ENCODE measurements around the gene TEC.

The TEC gene

DNA sequence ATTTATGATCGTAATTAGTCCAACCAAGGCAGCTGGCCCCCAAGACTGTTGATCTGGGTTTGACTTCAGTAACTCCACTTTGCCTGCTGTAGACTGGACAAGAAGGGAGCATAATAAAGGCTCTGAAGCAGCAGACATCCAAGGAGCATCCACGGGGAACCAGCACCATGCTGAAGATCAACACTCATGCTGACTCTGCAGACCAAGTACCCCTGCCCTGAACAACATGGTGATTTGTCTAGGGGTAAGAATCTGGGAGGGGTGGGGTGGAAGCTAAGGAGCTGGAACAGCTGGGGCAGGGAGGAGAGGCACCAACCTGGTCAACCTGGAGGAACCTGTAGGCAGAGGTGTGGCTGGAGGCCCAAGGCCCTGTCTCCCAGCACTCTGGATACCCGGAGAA is 2.1 kb downstream of the TEC start:
- H3K4me3 ChIP-seq (ENCODE audit: control insufficient read depth, low read depth, low read length), result no peak overlapping the region
- DNase-seq (ENCODE audit: low read depth), result no peak
- TF ChIP-seq, protein P1, sequence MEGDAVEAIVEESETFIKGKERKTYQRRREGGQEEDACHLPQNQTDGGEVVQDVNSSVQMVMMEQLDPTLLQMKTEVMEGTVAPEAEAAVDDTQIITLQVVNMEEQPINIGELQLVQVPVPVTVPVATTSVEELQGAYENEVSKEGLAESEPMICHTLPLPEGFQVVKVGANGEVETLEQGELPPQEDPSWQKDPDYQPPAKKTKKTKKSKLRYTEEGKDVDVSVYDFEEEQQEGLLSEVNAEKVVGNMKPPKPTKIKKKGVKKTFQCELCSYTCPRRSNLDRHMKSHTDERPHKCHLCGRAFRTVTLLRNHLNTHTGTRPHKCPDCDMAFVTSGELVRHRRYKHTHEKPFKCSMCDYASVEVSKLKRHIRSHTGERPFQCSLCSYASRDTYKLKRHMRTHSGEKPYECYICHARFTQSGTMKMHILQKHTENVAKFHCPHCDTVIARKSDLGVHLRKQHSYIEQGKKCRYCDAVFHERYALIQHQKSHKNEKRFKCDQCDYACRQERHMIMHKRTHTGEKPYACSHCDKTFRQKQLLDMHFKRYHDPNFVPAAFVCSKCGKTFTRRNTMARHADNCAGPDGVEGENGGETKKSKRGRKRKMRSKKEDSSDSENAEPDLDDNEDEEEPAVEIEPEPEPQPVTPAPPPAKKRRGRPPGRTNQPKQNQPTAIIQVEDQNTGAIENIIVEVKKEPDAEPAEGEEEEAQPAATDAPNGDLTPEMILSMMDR (conservative IDR thresholded peaks at IDR 0.05; ENCODE audit: control insufficient read depth, insufficient read depth, low read depth, low read length), result no peak

DNA sequence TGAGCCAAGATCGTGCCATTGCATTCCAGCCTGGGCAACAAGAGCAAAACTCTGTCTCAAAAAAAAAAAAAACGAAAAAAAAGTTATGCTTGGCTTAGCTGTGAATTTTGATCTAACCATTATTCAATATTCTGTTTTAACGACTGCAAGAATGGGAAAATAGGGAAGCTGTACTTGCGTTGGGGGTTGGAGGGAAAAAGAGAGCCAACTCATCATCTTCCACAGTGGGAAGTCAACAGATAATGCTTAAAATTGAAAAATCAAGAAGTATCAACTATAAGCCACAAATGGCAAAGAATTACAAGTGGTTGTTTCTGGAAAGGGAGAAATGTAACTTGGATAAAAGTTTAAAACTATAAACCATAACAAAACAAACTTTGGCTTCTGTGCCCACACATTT is 2.9 kb downstream of the TEC start:
- TF ChIP-seq, protein P1 (conservative IDR thresholded peaks at IDR 0.05; ENCODE audit: control insufficient read depth, insufficient read depth, low read depth, low read length), result no peak
- no peak overlapping the region for H3K4me3 ChIP-seq (ENCODE audit: control insufficient read depth, low read depth, low read length)

DNA sequence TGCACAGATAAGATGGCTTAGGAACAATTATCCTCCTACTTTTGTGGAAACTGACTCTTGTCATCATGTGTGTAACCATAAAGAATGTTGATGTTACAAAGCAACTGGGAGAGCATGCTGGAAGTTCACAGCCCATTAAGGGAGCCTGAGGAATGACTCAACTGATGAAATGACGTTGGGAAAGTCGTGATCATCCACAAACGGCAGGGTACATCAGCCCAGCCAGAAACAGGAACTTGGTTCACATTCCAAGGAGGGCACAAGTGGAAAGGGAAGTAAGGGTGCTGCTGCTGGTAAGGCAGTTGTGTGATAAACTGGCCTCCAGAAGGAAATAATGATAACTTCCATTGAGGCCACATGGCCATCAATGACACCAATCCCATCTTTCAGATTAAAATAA is 6.7 kb downstream of the TEC start:
- TF ChIP-seq, protein P1 (conservative IDR thresholded peaks at IDR 0.05; ENCODE audit: control insufficient read depth, insufficient read depth, low read depth, low read length), result no peak
- H3K4me3 ChIP-seq (ENCODE audit: control insufficient read depth, low read depth, low read length), result no peak overlapping the region
- DNase-seq (ENCODE audit: low read depth), result peak; percentile 70

More for the DNA sequence above, 2.9 kb downstream of the TEC start:
- DNase-seq (ENCODE audit: low read depth), result no peak

DNA sequence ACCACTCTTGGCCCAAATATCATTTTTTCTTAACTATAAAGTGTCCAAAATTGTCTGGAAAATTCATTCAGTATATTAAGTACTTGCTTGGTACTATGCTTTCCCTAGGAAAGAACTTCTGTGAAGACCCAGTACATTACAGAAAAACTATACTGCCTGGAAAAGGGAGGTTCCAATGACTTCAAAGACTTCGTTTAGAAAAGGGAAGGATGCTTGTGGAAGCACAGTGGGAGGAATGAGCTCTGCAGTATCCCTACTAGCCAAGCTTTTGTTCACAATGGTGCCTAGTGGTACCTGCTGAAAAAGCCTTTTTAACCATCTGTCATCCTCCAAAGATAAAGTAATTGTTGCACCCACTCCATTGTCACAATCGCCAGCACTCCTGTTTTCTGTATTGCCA is 7.2 kb downstream of the TEC start:
- no peak for DNase-seq (ENCODE audit: low read depth)
- H3K4me3 ChIP-seq (ENCODE audit: control insufficient read depth, low read depth, low read length), result no peak overlapping the region
- TF ChIP-seq, protein P1 (conservative IDR thresholded peaks at IDR 0.05; ENCODE audit: control insufficient read depth, insufficient read depth, low read depth, low read length), result no peak

DNA sequence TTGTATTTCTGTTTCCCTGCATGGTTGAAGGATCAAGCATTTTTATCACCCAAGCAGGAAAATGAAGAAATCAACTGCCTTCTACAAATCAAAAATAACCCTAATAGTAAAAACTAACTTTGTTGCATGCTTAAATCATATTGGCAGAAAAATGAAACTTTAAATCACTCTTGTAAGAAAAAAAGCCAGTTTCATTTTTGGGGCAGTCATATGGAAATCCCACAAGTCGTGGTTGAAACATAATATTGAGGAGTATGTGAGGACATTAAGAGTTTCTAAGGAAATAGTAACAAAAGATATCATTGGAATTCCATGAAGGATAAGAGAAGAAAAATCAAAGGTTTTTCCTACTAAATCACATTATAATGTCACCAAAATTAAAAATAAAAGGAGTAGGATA is 8.4 kb downstream of the TEC start:
- no peak overlapping the region for H3K4me3 ChIP-seq (ENCODE audit: control insufficient read depth, low read depth, low read length)
- DNase-seq (ENCODE audit: low read depth), result no peak
- TF ChIP-seq, protein P1 (conservative IDR thresholded peaks at IDR 0.05; ENCODE audit: control insufficient read depth, insufficient read depth, low read depth, low read length), result no peak

DNA sequence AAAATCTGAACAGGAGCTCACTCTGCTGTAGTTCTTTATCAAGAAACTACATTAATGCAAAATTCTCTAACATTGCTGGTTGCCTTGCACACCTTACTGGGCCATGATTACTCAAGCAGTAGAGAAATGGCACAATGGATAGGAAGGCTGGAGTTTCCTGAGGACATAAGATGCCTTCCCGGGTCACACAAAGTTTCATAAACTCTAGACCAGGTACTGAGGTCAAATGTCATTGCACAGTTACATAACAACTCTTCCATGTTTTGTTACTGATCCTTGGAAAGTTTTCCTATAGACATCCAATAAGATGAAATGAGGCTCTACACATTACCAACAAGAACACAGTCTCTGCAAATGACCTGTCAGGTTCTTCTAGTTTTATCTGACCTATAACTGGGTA is 9.9 kb downstream of the TEC start:
- no peak overlapping the region for H3K4me3 ChIP-seq (ENCODE audit: control insufficient read depth, low read depth, low read length)
- TF ChIP-seq, protein P1 (conservative IDR thresholded peaks at IDR 0.05; ENCODE audit: control insufficient read depth, insufficient read depth, low read depth, low read length), result no peak
- DNase-seq (ENCODE audit: low read depth), result no peak

DNA sequence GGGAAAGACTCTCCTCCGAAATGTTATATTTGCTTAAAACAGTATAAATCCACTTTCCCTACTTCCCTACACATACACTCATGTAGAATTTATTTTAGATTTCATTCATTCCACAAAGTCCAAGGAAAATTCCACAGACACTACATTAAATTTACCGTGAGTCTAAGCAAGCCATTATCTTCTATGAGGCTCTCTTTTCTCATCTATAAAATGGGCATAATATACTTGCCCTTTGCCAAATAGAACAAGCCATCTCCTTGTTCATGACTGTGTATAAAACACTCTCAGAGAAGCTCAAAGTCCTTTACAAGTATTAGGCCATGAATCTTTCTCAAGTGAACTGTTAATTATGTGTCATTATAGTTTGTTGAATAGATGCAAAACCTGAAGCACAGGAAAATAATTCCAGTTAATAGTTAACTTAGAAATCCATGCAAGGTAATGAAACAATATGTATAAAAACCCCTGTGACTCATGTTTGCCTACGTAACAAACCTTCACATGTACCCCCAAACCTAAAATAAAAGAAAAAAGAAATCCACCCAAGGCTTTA is 10.7 kb downstream of the TEC start:
- TF ChIP-seq, protein P1 (conservative IDR thresholded peaks at IDR 0.05; ENCODE audit: control insufficient read depth, insufficient read depth, low read depth, low read length), result no peak
- H3K4me3 ChIP-seq (ENCODE audit: control insufficient read depth, low read depth, low read length), result no peak overlapping the region
- DNase-seq (ENCODE audit: low read depth), result no peak

Measured in fibroblast of mammary gland (primary cell).